ENCODE measurements around the gene ACTG1.
A peak's percentile ranks its signal among the peaks of the same experiment; 100 is the strongest.

Gene ACTG1

GRCh38 chr17:81509972-81510784 lies 2.4 kb downstream of the ACTG1 start:
- no peak for TF ChIP-seq TSHZ2 (CRISPR knock-in tag; IDR thresholded peaks at IDR 0.05)
- no peak for TF ChIP-seq RARB (CRISPR knock-in tag; IDR thresholded peaks at IDR 0.05)
- no peak for TF ChIP-seq OSR1 (CRISPR knock-in tag; IDR thresholded peaks at IDR 0.05)
- TF ChIP-seq ISL1 (CRISPR knock-in tag; IDR thresholded peaks at IDR 0.05), result no peak

DNA sequence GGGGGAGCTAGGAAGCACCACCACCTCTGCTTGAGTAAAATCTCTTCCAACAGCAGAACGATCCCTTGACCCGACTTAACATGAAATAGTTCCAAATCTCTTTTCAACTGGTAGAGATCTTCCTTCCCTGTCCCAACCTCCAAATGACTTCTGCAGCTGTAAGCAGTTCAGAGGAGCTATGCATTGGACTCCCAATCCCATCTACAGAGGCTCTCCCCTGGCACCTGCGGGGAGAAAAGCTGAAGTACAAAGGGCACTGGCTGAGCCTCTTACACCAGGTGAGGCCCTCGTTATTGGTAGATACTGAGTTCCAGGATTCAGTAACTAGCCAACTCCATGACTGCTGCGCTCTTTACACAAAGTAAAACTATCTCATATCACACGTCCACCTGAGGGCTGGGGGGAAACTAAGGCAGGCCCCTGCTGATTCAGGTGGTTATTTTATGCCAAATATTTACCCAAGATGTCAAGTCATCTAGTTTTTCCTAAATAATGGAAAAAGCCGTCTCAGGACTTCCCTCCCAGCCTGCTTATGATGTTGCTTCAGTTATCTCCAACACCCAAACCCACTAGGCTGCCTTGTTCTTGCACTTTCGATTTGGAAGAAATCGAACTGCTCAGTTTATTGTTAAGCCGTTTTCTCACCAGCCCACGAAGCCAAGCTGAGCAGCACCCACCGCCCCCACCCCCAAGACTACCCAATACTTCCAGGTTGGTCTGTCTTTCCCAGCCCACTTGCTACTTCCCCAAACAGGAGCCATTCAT lies 3.2 kb downstream of the ACTG1 start:
- ATAC-seq, result no peak
- TF ChIP-seq ARNTL (CRISPR knock-in tag; IDR thresholded peaks at IDR 0.05; ENCODE audit: borderline replicate concordance, low read depth) (0 out of 2 replicates have a peak, but pooled peaks have one; percentile 9), RARB (CRISPR knock-in tag; IDR thresholded peaks at IDR 0.05) (peak; percentile 31; the same call in 1 of the 2 replicates), CSRNP3 (CRISPR knock-in tag; IDR thresholded peaks at IDR 0.05) (peak; percentile 20; the same call in 1 of the 2 replicates), ZFP30 (CRISPR knock-in tag; IDR thresholded peaks at IDR 0.05) (no peak), ZNF565 (CRISPR knock-in tag; conservative IDR thresholded peaks at IDR 0.05; ENCODE audit: low read depth) (no peak), ISL1 (CRISPR knock-in tag; IDR thresholded peaks at IDR 0.05) (no peak), ZC3H10 (CRISPR knock-in tag; IDR thresholded peaks at IDR 0.05) (peak; percentile 13), ZNF70 (CRISPR knock-in tag; IDR thresholded peaks at IDR 0.05) (no peak)
- TF ChIP-seq, protein P1, sequence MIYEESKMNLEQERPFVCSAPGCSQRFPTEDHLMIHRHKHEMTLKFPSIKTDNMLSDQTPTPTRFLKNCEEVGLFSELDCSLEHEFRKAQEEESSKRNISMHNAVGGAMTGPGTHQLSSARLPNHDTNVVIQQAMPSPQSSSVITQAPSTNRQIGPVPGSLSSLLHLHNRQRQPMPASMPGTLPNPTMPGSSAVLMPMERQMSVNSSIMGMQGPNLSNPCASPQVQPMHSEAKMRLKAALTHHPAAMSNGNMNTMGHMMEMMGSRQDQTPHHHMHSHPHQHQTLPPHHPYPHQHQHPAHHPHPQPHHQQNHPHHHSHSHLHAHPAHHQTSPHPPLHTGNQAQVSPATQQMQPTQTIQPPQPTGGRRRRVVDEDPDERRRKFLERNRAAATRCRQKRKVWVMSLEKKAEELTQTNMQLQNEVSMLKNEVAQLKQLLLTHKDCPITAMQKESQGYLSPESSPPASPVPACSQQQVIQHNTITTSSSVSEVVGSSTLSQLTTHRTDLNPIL (CRISPR knock-in tag; IDR thresholded peaks at IDR 0.05; ENCODE audit: low read depth), result no peak
- TF ChIP-seq, protein P2, sequence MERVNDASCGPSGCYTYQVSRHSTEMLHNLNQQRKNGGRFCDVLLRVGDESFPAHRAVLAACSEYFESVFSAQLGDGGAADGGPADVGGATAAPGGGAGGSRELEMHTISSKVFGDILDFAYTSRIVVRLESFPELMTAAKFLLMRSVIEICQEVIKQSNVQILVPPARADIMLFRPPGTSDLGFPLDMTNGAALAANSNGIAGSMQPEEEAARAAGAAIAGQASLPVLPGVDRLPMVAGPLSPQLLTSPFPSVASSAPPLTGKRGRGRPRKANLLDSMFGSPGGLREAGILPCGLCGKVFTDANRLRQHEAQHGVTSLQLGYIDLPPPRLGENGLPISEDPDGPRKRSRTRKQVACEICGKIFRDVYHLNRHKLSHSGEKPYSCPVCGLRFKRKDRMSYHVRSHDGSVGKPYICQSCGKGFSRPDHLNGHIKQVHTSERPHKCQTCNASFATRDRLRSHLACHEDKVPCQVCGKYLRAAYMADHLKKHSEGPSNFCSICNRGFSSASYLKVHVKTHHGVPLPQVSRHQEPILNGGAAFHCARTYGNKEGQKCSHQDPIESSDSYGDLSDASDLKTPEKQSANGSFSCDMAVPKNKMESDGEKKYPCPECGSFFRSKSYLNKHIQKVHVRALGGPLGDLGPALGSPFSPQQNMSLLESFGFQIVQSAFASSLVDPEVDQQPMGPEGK (CRISPR knock-in tag; IDR thresholded peaks at IDR 0.05; ENCODE audit: borderline replicate concordance), result peak; percentile 9; the same call in 1 of the 2 replicates

More at GRCh38 chr17:81509972-81510784, 2.4 kb downstream of the ACTG1 start:
- no peak for ATAC-seq

DNA sequence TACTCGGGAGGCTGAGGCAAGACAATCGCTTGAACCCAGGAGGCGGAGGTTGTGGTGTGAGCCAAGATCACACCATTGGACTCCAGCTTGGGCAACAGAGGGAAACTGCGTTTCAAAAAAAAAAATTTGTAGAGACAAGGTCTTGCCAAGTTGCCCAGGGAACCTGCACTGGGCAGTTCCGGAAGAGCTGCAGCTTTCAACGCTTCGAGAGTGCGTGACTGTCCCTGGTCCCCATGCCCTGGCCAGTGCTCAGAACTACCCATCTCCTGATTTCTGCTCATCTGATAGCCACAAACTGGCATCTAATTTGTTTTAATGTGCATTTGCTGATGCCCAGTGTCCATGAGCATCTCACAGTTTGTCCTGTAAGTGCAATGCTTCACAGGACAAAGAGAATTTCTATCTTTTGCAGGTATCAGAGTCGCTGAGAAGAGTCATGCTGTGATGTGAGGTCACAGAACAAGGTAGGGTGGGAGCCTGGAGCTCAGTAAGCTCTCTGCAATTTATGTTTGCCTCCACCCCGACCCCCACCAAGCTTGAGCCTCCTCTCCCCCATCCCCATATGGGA lies 3.9 kb downstream of the ACTG1 start:
- TF ChIP-seq TOX (CRISPR knock-in tag; IDR thresholded peaks at IDR 0.05; ENCODE audit: borderline replicate concordance), result peak; percentile 47; the same call in 1 of the 2 replicates
- TF ChIP-seq RARB (CRISPR knock-in tag; IDR thresholded peaks at IDR 0.05), result peak; percentile 4; the same call in 1 of the 2 replicates
- TF ChIP-seq ARNTL (CRISPR knock-in tag; IDR thresholded peaks at IDR 0.05; ENCODE audit: borderline replicate concordance, low read depth), result 0 out of 2 replicates have a peak, but pooled peaks have one; percentile 47
- no peak for TF ChIP-seq GLIS3 (CRISPR knock-in tag; IDR thresholded peaks at IDR 0.05)
- ATAC-seq, result peak; percentile 0; the same call in 1 of the 3 replicates

DNA sequence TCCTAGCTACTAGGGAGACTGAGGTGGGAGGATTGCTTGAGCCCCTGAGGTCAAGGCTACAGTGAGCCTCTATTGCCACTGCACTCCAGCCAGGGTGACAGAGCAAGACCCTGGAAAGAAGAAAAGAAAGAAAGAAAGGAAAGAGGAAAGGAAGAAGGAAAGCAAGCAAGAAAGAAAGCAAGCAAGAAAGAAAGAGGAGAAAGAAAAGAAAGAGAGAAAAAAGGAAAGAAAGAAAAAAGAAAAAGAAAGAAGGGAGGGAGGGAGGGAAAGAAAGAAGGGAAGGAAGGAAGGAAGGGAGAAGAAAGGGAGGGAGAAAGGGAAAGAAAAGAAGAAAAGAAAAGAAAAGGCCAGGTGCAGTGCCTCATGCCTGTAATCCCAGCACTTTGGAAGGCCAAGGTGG lies 9.0 kb downstream of the ACTG1 start:
- no peak for ATAC-seq
- TF ChIP-seq ZNF8 (CRISPR knock-in tag; IDR thresholded peaks at IDR 0.05), result no peak
